A204.1 (cell line): Measurements from ENCODE around the gene UBE2Q2.
"Not testable (repeated sequence)": the region's sequence is repeated elsewhere in the genome, so short reads cannot be mapped to it uniquely, and the experiment has no call there.

Experiments used
- FAIRE-seq: peaks from 2 replicates; lab custom pipeline; 2012; peaks lifted over from hg19 to GRCh38; lab: Jason Lieb, UNC

The UBE2Q2 gene

DNA sequence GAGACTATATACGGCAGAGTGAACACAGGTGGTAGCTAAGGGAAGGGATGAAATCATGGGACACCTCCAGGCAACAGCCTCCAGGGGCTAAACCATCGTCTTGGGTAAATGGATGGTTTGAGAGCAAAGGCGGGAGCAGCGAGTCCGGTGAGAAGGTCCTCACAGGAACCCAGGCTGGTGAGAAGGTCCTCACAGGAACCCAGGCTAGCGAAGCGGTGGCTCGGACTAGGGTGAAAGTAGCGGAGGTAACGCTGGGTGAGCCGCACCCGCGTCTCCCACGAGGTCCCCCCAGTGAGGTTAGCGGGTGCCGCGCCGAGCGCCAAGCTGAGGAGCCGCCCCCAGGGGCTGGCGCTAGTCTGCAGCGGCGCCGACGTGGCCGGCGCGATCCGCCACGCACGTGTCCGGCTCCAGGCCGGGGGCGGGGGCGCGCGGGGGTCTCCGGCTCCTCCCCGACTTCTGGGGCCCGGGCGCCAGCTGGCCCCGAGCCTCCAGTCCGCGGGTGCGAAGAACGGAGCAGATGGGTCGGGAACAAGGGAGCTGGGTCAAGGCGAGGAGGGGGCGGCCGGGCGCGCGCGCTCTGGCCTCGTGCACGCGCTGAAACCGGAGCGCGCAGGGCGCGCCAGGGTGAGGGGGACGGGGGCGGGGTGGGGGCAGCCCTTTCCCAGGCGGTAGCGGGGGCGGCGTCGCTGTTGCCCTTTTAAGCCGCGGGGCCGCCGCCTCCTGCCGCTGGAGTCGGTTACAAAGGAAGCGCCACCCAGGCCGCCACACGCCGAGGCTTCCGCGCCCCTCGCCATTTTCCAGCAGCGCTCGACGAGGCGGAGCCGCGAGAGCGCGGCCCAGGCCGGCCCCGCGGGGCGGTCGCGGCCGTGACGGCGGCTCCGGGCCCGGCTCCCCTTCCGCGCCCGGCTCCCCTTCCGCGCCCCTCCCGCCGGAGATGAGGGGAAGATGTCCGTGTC lies at the start of gene UBE2Q2:
TSS of gene UBE2Q2 (plus strand) at position 726 of the 956 bp plus-strand sequence. CDS start at position 946, 220 bp downstream.
- no peak for FAIRE-seq

DNA sequence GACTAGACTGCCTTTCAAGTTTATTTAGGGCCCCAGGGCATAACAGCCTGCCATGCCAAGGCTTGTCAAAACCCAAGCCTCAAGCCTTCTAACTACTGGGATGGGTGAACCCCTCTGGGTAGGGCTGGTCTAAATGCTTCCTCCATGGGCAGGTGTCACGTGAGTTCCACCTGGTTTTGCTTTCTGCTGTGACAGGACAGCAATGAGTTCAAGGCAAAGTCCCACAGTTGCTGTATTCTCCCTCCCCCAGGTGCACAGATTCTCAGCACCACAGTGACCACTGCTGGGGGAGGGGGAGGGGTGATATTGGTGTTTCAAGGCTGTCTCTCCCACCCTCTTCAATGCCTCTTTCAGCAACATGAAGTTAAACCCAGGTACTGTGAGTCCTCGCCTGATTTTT lies 46.9 kb upstream of the UBE2Q2 start:
- FAIRE-seq: no peak

DNA sequence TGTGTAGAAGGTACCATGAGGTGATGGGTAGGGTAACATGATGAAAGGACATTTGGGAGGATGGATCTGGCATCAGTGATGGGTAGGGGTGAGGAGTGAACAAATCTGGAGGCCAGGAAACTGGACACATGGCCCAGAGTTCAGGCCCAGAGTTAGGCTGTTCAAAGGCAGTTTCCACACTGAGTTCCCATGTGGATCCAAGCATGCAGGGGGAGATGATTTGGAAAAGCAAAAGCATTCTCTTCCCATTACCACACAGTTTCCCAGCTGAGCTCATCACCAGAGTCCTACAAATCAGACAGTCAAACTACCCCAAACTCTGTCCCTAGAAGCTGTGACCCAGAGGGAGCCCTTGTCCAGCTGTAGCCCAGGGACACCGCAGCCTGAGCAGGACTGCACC lies 46.1 kb upstream of the UBE2Q2 start:
- FAIRE-seq: not testable (repeated sequence)

DNA sequence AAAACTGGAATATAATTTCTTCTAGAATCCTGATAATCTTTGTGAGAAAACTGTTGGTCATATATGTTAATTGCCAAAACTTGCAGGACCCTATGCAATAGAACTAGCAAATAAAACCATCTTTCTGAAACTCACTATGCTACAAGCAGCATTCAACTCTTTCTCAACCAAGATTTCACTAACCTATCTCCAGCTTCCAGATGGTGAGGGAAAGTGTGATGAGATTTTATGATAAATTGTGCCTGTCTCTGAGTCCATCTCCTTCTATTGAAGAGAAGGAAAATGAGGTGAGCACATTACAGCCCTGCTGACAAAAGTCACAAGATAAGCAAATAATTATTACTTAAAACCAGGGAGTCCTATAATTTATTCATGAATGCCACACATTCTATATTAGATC lies 44.1 kb upstream of the UBE2Q2 start:
- no peak for FAIRE-seq

DNA sequence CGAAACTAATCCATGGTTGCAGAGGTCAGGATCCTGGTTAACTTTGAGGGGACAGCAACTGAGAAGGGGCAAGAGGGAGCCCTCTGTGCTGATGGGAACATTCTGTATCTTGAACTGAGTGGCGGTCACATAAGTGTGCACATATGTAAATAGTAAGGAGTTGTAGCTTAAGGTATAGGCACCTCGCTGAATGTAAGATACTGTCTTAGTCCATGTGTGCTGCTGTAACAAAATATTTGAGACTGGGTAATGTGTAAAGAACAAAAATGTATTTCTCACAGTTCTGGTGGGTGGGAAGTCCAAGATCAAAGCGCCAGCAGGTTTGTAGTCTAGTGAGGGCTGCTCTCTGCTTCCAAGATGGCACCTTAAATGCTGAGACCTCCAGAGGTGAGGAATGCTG lies 42.8 kb upstream of the UBE2Q2 start:
- not testable (repeated sequence) for FAIRE-seq

DNA sequence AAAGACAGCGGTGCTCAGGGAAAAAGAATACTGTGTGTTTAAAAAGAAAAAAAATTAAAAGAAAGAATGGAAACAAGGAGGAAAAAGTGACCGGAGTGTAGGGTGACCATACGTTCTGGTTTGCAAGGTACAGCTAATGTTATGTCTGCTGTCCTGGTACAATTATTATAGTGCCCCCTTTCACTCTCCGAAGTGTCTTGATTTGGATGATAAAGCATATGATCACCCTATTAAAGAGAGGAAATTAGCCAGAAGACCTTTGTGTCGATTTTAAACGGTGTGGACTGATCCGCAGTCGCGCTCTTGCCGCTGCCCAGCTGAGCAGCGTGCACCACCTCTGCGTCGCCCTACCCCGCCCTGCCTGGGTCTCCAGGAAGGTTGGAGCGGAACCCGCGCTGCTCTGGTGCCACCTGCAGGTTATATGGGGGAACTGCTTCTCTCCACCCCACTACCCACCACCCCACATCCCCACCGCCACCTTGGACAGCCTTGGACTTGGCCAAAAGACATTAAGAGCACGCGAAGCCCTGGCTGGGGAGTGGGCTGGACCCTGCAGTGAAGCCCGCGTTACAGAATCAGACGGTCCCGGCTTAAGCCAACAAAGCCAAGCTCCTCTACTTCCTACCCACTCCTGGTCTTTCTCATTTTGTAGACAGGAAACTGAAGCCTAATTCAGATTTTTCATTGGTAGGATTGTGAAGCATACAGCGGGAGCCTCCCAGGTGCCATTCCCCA lies 41.2 kb upstream of the UBE2Q2 start:
- FAIRE-seq: no peak

DNA sequence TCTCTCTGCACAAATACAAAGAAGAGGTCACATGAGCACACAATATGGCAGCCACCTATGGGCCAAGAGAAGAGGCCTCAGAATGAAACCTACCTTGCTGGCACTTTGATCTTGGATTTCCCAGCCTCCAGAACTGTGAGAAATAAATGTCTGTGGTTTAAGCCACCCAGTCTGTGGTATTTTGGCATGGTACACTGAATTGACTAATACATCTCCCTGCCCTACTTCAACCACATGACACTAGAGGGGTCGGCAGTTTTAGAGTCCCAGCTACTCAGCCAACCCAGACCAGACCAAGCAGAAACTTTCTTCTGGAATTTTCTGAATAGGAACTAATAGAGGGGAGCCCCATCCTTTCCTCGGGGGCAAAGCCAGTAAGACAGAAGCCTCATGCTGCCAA lies 35.8 kb upstream of the UBE2Q2 start:
- FAIRE-seq: not testable (repeated sequence)

DNA sequence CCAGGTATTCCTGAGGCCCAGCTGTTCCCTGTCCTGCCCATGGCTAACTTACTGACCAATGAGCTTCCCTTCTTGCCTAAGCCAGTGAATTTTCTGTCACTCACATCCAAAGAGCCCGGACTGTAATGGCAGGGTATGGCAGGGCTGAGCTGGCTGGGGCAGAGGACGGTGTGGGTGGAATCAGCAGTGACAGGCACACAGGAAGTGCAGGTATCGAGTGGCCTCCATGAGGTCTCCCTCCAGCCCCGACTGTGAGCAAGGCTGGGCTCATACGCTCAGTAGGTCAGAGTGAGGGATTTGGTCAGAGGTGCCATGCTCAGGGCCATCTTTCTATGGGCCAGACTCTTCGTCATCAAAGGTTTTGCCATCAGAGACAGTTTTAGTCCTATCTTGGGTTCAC lies 35.2 kb upstream of the UBE2Q2 start:
- FAIRE-seq: not testable (repeated sequence)

DNA sequence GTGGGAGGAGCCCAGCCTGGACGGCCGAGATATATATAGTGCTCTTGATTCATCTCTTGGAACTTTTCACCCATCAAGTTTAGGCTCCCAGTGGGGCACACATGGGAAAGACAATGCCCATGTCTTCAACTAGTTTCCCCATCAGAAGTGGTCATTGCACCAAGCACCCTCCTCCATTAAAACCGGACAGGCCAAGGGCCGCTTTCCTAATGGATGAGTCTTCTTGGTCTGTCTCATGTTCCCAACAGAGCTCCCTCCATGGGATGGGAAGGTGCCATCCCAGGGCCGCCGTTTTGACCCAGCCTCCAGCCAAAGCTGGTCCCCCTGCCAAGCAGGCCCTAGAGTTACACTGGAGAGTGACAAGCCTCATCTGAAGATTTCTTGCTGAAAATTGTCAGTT lies 34.7 kb upstream of the UBE2Q2 start:
- no peak for FAIRE-seq

DNA sequence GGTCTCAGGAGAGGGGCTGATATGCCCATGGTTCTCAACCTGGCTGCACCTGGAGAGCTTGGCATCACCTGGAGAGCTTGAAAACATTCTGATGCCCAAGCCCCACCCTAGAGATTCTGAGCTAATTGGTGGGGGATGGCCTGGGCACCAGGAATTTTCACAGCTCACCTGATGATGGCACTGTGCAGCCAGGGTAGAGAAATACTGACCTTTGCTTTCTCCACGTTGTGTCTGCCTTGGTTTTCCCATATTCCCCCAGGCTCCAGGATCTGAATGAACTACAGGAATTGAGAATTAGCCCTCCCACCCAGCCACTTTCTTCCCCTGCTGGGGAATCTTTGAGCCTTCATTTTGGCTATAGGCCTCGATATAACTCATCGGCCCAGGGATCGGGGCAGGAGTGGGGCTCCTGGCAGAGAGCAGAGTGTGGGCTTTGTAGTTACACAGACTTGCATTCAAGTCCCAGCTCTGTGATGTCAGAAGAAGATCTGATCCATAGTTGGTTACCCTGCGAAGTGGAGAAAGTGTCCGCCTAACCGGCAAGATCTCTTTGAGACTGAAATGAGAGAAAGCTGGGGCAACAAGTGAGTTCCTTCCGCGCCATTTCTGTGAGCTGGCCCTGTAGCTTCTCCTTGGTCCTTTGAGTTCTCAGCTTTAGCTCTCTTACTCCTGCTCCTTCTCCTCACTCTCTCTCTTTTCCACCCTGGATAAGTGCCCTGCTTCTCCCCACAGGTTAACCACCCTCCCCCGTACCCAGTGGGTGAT lies 33.1 kb upstream of the UBE2Q2 start:
- FAIRE-seq: no peak

DNA sequence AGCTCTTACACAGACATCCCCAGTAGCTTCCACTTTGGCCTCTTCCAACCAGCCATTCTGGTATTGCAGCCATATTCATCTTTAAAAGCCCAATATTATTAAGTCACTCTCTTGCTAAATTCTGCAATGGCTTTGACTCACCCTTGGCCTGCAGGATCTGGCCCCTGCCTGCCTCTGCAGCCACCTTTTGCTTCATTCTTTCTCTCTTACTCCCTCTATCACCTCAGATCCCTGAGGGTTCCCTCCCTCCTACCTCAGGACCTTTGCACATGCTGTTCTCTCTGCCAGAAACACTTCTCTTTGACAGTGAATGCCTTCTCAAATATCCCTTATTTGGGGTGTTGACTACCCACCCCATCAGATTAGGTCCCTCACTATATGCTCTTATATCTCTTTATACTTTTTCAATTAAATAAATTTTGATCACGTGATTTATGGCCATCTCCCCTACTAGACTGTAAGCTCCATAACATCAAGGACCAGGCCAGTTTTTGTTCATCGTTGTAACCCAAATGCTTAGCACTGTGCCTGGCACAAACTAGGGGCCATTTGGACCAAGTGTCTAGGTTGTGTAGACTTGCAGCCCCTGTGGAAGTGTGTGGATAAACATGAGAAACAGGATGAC lies 32.3 kb upstream of the UBE2Q2 start:
- FAIRE-seq: no peak

DNA sequence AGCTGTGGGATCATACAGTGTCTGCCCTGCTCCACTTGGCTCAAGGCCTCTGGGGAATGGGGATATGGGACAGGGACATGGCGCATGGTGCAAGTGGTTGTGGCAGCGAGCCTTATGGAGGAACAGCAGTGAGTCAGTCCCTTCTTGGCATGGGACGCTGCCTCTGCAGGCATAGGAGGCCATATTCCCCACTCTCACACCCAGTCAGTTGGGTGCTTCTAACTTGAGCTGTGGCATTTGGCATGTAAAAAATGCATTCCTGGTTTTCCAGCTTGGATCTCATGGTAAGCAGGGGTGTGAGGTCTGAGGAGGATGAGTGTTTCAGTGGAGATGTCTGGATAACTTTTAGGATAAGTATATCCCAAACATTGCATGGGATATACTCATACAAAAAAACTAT lies 31.6 kb upstream of the UBE2Q2 start:
- no peak for FAIRE-seq

DNA sequence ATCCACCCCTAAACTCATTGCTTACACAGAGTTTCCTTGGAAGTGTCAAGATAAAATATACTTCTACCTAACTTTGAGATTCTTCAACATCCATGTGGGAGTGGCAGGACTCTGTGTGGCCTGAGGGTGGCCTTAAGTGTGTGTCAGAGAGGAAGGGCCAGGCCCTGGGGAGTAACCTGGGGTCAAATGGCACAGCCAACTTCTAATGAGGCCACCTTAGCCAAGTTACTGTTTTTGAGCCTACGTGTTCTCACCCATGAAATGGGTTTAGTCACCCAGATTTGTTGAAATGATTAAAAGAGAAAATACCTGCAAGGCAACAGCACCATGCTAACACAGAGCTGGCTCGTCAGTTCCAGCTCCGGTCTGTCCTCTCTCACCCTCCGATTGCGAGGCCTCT lies 28.5 kb upstream of the UBE2Q2 start:
- FAIRE-seq: no peak

DNA sequence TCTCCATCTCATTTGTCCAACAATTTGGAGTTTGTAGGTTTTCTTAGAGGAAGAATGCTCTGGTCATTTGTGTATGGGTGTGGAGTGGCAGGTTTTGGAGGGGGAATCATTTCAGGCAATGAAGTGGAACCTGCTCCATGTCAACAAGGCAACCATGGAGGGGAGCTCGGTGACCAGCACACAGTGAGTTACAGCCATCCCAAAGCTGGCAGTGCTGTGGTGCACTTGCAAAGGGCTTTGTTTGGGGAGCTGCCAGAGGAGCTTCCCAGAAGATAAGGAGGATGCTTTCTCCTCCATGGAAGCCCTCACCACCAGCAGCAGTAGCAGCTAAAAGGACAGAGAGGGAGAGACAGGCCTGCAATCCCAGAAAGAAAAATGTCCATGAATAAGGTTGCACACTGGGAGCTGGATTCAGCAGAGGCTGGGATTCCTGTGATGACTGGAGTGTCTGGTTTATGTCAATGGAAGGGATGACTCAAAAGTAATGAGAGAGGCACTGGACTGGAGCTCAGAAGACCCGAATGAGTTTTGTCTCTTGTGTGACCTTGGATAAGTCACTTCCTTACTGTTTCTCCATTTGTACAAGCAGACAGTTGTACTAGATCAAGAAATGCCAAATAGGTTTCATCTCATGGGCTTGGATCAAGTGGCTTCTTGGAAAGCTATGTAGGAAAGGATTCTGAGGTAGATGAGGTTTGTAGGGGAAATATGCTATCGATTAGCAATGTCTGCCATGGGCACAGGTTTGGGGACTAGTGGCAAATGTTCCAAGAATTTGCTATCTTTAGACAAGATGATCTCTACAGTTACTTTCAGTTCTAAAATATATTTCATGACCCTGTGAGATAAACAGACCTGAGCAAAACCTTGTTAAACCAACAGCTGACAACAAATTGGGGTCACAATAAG lies 27.2 kb upstream of the UBE2Q2 start:
- no peak for FAIRE-seq

DNA sequence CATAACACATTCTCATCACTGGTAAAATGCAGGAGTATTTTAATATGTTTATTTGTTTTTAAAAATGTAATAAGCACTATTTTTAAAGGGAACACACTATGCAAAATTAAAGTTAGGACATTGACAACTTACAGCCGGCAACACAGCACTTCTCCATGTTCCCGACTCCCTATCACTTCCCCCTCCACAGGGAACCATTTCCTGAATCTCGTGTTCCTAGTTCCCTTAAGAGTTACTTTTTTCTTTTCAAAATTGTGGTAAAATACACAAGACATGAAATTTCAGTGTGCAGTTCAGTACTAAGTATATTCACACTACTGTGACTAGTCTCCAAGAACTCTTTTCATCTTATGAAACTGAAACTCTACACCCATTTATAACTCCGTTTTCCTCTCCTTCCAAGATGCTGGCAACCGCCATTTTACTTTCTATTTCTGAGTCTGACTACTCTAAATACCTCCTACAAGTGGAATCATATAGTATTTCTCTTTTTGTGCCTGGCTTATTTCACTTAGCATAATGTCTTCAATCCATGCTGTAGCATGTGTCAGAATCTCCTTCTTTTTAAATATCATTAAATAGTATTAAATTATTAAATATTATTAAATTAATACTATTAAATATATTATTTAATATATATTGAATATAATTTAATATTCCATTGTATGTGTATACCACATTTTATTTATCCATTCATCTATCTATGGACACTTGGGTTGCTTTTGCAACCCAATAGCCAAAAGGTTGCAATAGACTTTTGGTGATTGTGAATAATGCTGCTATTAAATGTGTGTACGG lies 25.9 kb upstream of the UBE2Q2 start:
- FAIRE-seq: peak; percentile 59

DNA sequence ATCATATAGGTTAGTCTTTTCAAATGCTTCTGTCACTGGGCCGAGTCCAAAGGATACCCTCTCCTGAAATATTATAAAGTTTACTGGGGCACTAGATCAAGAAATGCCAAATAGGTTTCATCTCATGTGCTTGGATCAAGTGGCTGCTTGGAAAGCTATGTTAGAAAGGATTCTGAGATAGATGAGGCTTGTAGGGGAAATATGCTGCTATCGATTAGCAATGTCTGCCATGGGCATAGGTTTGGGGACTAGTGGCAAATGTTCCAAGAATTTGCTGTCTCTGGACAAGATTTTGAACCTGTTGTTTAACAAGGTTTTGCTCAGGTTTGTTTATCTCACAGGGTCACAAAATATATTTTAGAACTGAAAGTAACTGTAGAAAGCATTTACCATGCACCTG lies 23.0 kb upstream of the UBE2Q2 start:
- FAIRE-seq: no peak

DNA sequence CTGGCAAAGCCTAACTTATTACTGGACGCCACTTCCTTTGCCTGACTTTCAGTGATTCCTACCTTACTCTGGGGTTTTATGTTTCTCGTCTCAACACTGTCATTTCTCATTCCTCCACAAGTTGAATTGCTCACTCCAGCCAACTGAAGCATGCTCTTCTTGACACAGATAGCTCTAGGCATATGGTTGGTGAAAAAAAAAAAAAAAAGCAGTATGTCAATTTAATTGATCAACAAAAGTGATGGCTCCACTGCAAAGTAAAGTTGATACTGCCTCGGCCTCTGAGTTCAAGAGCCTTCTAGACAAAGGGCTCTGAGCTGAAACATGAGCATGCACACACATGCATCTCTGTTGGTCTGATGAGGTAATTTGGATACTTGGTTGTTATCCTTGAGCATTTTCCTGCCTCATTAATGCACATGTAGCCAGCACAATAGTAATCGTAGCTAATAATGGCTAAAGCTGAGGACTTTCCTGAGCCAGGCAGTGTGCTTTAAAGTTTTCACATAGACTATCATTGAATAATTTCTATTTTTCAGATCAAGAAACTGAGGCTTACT lies 21.4 kb upstream of the UBE2Q2 start:
- FAIRE-seq: no peak

DNA sequence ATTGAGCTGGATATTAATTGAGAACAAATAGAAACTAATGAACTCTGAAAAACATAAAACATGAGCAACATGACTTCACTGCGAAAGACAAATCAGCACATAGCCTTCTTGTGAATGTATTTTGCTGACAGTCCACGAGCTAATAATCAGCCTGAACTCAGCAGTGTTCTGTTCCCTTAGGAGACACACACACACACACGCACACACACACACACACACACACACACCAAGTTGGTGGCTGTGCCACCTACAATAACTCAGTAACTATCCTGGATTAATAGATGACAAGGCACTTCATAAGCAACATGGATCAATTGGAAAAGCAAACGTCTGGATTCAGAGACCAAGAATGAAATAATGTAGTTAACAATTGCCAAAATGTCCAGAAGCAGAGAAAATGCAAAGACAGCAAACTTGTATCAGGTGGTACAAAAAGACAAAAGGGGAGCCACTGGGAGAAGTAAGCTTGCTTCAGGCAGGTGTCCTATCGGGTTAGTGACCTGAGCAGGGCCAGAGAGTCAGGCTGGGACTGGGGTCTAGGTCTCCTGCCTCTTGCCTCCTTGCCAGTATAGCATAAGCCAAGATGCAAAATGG lies 20.5 kb upstream of the UBE2Q2 start:
- no peak for FAIRE-seq

DNA sequence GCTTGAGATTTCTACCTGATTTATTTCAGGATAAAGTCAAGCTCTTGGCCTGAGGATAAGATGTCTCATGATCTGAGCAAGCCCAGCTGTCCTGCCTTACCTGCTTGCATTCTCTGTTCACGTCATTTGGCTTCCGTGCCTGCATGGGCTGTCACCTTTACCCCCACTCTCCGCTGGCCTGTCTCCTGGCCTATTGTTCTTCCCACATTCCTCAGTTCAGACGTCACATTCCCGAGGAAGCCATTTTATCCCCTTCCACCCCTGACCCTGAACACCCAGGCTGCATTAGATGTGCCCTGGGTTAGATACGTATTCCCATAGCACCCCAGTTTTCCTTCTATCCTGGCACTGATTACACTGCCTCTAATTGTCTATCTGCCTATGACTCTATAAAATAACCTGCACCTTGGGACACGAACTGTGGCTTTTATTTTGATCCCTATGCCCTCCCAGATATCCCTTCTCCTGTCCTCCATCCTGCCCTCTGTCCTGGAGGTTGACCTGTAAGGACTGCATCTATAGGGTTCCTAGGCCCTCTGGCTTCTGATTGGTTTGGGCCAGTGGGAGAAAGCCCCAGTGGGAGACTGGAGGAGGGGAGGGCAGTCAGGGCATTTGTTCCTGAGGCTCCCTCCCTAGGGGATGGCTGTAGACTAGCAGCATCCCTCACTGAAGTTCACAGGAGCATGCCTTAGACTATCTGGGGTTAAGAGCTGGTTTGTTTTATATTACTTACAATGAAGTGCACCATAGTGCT lies 19.2 kb upstream of the UBE2Q2 start:
- FAIRE-seq: no peak
